RPMI8226 (cell line): ENCODE results near the gene TTC7B.

Source experiments
- DNase-seq: peaks from one replicate; pipeline ENCODE4 v3.0.0-alpha.2; 2015

The TTC7B gene

GRCh38 chr14:90499908-90500664 lies 316.1 kb downstream of the TTC7B start:
- no peak for DNase-seq

- no peak for DNase-seq
These were observed 317.1 kb downstream of the TTC7B start for GRCh38 chr14:90499121-90499520.

- DNase-seq = no peak
These were observed 318.0 kb downstream of the TTC7B start for GRCh38 chr14:90498198-90498597.

- DNase-seq = no peak
These were observed 319.9 kb downstream of the TTC7B start for GRCh38 chr14:90496379-90496778.

GRCh38 chr14:90495357-90496276 lies 320.6 kb downstream of the TTC7B start:
- DNase-seq = peak; percentile 72

- no peak for DNase-seq
These were observed 324.2 kb downstream of the TTC7B start for GRCh38 chr14:90491911-90492531.

GRCh38 chr14:90491221-90491885 lies 324.9 kb downstream of the TTC7B start:
- no peak for DNase-seq

GRCh38 chr14:90490720-90491050 lies 325.5 kb downstream of the TTC7B start:
- DNase-seq = no peak

- DNase-seq = no peak
These were observed 326.1 kb downstream of the TTC7B start for GRCh38 chr14:90489916-90490719.

- DNase-seq = no peak
These were observed 326.9 kb downstream of the TTC7B start for GRCh38 chr14:90489306-90489705.

- DNase-seq = no peak
These were observed 328.0 kb downstream of the TTC7B start for GRCh38 chr14:90488256-90488655.

- no peak for DNase-seq
These were observed 328.8 kb downstream of the TTC7B start for GRCh38 chr14:90487462-90487861.

- no peak for DNase-seq
These were observed 329.2 kb downstream of the TTC7B start for GRCh38 chr14:90487031-90487430.

- DNase-seq = no peak
These were observed 331.9 kb downstream of the TTC7B start for GRCh38 chr14:90484291-90484690.

- peak; percentile 74 for DNase-seq
These were observed 332.7 kb downstream of the TTC7B start for GRCh38 chr14:90483571-90483974.

- no peak for DNase-seq
These were observed 333.1 kb downstream of the TTC7B start for GRCh38 chr14:90483117-90483516.

- DNase-seq = no peak
These were observed 340.9 kb downstream of the TTC7B start for GRCh38 chr14:90475298-90475697.
